NCI-H2081 (cell line): ENCODE measurements around the gene FKBP5.
"Not testable (repeated sequence)": the region's sequence is repeated elsewhere in the genome, so short reads cannot be mapped to it uniquely, and the experiment has no call there.

Experiments
- DNase-seq, 2 experiments: peaks; one replicate each; lab custom pipeline; 2025; lab: John Stamatoyannopoulos, UW

Gene FKBP5

DNA sequence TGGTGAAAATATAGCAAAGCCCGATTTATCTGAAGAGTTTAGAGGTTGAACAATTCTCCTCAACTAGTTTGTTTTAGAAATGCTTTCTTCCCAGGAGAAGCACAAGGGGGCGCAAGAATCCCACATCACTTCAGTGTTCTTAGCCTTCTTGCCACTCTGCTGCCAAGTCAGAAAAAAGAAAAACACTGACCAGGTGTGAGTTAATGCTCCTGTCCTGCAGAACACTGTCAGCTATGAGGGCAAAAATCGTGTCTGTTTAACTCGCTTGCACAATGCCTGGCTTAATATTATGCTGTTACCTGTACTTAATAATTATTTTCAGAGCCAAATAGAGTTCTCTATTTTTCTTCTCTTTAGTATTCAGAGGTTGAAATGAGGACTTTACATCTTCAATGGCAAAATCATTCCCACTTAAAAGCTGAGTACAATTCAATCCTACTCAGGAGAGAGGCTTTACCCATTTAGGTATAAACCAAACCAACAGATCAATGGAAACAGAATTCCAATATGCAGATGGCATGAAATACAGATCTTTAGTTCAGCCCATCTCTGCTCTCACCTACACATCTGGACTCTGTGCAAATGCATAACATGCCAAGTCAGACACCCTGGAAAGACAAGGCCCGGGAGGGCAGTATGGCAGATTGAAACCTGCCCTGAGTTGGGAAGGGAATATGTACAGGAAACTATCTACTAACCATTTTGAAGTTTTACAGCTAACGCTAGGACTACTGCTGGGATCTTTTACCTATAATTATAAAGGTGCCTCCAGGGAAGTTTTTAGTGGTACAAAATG lies 104.6 kb downstream of the FKBP5 start:
- peak; percentile 67 to 70 for DNase-seq

DNA sequence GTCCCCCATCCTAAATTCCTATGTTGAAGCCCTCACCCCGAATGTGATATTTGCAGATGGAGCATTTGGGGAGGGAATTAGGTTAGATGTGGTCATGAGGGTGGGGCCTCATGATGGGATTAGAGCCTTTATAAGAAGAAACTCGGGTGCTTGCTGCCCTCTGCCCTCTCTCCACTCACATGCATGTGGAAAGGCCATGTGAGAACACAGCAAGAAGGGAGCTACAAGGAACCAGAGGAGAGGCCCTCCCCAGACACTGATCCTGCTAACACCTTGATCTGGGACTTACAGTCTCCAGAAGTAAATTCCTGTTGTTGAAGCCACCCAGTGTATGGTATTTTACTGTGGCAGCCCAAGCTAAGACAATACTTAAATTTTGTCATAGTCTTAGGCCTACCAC lies 106.4 kb downstream of the FKBP5 start:
- no peak for DNase-seq

DNA sequence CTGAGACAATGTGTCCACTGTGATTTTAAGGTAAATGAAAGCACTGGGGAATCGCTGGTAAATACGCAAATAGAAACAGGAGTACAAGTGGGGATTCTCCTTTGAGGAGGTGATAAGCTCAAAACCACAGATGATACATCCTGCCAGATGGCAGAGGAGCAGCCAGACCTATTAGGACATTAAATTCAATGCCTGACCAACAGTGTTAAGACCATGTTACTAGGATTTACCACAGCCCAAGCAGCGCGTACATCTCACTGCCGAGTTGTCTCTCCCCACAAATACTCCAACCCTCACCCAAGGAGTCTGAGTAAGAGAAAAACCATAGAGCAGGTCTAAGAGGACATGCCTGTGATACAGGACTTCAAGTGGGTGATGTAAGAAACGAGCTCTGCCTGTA lies 107.1 kb downstream of the FKBP5 start:
- no peak for DNase-seq

DNA sequence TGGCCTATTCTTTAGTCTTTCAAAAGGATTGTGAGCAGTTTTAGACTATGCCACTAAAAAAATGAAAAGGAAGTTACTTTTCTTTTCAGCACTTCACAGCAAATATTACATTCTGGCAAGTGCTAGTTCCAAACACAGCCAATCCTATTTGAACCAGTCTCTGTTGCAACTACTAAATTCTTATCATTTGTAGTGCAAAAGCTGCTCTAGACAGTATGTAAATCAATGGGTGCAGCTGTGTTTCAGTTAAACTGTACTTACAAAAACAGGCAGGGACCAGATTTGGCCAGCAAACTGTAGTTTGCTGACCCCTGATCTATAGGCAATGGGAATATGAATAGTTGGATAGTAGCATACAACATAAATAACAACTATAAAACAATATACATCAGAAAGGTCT lies 107.9 kb downstream of the FKBP5 start:
- DNase-seq, result no peak

DNA sequence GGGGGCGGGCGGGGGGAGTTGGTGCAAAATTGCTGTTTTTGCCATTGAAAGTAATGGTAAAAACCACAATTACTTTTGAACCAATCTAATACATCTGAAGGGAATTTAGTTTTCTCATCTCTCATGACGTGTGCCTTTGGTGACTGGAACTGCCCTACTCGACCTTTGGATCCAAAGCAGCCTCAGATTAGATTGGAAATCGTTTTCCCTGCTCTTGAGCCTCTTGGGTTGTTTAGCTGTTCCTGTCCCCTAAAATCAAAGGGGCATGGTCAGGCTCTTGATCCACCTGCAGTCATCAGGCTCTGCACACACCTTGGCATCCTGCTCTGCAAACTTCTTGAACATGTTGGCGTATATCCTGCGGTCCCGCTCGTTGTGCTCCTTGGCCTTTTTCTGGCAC lies 112.0 kb downstream of the FKBP5 start:
- no peak for DNase-seq

DNA sequence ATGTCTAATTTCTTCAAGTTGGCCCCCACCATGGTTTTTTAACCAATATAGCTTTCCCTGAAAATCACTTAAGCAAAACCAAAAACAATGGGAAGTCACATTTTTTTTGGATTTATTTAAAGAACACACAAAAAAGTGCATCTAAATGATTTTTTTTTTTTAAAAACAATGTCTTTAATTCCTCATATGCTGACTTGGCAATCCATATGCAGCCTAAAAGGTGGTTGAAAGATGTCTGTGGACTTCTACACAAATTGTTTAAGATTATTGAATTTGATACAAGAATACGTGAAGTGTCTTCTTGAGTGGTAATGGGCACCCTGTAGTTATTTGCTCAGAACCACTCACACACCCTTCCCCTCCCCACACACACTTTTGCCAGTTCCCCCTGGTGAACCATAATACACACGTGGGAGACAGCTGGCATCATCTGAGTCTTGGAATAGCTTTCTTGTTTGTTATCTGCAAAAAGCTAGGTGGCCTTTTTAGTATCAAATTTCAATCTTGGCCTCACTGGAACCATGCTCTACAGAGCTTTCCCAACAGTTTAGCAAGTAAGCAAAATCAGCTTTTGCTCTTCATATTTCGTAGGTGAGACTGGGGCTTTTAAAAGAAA lies 115.1 kb downstream of the FKBP5 start:
- DNase-seq, result peak in 1 of 2 experiments; percentile 8

DNA sequence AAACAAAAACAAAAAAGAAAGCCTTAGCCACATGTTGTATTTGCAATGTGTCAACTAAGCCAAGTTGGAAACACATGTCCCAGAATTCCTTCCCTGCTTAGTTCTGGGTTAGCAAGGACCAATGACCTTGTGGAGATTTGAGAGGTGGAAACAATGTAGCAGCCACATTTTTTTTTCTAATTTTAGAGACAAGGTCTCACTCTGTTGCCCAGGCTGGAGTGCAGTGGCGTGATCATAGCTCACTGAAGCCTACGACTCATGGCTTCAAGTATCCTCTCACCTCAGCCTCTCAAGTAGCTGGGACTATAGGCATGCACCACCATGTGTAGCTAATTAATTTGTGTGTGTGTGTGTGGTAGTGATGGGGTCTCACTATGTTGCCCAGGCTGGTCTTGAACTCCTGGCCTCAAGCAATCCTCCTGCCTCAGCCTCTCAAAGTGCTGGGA lies 117.8 kb downstream of the FKBP5 start:
- not testable (repeated sequence) for DNase-seq

DNA sequence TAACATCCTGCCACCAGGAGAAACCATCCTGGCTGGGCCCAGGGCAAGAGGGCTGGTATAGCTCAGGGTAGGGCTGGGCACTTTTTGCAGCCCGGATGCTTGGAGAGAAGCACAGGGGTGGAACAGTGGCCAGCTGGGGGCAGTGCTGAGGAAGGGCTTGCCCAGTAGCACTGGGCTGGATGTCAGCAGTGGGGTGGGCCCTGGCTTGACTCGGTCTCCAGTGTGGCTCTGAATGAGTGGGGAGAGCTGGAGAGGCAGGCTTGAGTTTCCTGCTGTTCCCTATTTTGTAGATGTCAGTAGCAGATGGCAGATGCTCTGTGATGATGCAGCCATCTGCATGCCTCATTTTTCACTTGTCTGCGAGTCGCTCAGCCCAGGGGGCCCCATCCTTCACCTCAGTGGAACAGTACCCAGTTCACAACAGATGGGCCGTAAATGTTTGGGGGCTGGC lies 119.7 kb downstream of the FKBP5 start:
- DNase-seq, result no peak

DNA sequence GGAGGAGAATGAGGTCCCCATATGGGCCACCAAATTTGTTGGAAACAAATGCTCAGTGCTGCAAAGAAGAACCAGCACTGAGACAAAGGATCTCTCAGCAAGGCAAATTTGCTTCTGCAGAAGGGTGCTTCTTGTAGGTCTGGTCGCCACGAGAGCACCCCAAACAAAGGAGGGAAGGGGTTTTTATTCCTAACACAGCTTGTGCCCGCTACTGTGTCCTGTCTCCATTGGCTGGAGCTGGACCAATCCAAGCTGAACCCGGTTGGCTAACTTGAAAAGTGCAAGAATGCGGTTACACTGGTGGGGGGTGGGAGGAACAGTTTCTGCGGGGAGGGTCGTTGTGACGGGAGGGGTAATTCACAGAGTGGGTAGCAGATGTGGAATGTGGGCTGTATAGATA lies 121.9 kb downstream of the FKBP5 start:
- no peak for DNase-seq

DNA sequence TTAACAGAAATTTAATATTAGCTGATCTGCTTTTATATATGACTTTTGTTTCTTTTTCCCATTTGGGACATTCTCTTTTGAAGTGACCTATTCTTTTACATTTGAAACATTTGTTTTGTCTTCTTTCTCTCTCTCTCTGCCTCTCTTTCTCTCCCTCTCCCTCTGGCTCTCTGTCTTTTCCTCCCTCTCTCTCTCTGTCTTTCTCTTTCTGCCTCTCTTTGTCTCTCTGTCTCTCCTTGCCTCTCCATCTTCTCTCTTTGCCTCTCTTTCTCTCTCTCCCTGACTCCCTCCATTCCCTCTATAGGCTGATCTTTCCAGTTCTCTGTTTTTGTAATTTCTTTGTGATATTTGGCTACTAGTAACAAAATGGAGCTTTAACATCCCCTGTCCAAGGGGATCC lies 124.0 kb downstream of the FKBP5 start:
- no peak for DNase-seq

DNA sequence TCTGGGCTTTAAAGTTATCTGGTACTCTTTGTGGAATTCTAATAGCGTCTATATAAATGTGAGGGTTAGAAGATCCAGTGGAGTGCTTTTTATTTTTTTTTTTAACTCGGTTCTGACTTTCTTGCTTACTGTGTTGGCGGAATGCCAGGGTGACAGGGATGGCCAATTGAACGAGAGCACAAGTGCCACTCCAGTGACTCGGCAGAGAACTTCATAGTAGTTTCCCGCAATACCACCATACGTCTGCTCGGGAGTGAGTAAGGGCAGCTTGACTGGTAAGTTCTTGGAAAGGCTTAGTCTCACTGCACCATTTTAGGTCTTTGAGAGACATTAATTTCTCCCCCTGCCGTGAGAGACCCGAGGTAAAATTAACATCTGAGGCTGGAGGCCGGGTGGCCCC lies 126.7 kb downstream of the FKBP5 start:
- DNase-seq, result no peak

DNA sequence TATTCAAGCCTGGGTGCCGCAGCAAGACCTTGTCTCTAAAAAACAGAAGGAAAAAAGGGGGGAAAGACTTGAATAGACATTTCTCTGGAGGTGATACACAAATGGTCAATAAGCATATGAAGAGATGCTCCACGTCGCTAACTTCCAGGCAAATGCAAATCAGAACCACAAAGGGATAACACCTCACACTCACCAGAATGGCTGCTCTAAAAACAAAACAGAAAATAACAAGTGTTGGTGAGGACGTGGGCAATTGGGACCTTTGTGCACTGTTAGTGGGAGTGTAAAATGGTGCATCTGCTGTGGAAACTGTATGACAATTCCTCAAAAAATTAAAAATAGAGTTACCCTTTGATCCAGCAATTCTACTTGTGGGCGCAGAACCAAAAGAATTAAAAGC lies 127.6 kb downstream of the FKBP5 start:
- no peak for DNase-seq

DNA sequence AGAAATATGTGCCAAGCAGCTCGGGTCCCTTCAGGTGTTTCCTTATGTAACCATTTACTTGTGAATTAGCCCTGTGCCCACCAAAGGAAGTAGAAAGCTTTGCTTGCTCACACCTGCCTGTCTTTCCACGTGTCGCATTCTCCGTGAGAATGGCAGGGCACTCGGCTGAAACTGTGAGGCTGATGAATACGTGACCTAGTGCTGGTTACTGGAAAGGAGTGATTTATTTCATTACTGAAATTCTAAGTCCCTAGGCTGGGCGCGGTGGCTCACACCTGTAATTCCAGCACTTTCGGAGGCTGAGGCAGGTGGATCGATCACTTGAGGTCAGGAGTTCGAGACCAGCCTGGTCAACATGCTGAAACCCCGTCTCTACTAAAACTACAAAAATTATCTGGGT lies 130.1 kb downstream of the FKBP5 start:
- no peak for DNase-seq

DNA sequence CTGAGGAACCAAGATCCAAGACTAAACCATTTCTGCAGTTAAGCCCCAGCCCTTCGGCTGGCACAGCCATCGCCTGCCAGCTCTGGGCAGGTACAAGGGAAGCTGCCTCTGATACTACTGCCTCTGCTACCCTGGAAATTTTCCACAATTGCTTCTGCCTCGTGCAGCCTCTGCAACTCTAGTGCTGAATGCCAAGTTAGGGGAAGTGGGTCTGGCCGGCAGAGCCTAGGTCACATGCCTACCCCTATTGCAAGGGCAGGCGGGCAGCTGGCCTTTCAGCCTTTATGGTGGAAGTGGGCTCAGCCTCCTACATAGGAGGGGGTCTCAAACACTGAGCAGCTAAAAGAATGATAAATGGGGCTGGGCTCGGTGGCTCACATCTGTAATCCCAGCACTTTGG lies 131.5 kb downstream of the FKBP5 start:
- no peak for DNase-seq

DNA sequence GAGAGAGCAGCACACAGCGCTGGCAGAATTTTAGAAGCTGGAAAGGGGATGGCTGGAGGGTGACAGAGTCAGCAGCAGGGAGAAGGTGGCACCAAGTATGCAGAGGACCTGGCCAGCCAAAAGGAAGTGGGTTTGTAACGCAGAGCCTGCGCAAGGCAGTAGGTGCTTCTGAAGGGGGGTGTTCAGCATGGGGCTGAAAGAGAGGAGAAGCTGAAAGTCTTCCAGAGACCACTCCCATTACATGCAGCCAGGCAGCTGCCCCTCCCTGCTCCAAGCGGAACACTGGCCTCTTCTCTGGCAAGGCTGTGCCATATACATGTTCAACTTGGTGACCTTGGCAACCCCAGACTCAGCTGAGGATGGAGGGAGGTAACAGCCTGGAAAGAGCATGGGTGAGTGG lies 133.9 kb downstream of the FKBP5 start:
- no peak for DNase-seq

DNA sequence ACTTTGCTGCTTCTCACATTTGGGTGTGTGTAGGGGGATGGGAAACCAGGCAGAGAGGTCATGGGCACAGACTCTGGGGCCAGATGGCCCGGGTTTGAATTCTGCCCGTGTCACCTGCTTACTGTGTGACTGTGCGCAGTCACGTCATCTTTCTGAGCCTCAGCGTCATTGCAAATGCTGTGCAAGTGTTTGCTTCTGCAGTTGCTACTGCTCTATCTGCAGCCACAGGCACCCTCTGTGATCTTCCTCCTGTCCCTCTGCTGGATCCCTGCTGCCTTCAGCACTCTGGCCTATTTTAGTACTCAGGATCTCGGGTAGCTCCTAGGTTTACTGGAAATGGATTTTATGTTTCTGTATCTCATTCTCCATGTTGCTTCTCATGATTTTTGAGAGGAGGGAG lies 135.4 kb downstream of the FKBP5 start:
- DNase-seq, result no peak

DNA sequence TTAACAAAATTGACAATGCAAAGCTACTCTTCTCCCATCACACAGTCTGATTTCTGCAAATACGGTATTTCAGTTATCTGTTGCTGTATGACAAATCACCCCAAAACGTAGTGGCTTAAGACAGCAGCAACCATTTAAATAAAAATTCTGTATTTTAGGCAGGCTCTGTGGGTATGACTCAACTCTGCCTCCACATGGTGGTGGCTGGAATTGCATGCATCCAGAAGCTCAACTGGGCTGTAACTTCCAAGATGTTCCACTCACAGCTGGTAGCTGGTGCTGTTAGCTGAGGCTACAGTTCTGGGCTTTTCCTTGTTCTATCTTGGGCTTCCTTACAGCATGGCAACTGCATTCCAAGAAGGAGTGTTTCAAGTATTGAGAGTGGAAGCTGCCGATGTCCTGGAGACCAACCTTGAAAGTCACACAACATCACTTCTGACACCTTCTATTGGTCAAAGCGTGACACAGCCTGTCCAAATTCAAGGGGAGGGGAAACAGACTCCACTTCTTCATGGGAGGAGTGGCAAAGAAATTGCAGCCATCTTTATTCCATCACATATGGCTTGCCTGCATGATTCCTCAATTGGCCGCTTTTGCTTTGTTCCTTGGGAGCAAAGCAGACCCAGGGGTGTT lies 136.3 kb downstream of the FKBP5 start:
- DNase-seq, result peak in 1 of 2 experiments; percentile 2

DNA sequence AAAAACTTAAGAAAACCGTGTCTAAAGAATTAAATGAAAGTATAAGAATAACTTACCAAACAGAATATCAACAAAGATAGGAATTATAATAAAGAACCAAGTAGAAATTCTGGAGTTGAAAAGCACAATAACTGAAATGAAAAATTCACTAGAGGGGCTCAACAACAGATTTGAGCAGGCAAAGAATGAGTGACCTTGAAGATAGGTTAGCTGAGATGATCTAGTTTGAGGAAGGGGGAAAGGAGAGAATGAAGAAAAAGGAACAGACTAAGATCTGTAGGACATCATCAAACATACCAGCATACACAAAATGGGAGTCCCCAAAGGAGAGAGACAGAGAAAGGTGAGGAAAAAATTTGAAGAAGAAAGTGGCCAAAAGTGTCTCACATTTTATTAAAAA lies 138.3 kb downstream of the FKBP5 start:
- no peak for DNase-seq

DNA sequence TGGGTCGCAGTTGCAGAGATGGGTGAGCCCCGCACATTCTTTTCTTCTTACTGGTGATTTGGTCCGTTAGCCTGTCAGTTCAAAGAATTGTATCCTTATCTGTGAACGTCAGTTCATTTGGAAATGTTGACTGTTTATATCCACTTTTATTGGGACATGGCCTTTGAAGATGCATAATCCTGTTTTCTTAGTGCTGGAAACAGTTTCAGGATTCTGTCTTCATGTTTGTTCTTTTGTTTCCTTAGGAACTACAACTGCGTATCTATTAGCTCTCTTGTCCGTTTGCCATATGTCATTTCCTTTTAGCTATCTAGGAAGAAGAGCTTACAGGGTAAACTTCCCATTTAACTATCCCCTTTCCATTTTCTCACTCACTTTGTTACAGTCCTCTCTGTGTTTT lies 141.0 kb downstream of the FKBP5 start:
- no peak for DNase-seq

DNA sequence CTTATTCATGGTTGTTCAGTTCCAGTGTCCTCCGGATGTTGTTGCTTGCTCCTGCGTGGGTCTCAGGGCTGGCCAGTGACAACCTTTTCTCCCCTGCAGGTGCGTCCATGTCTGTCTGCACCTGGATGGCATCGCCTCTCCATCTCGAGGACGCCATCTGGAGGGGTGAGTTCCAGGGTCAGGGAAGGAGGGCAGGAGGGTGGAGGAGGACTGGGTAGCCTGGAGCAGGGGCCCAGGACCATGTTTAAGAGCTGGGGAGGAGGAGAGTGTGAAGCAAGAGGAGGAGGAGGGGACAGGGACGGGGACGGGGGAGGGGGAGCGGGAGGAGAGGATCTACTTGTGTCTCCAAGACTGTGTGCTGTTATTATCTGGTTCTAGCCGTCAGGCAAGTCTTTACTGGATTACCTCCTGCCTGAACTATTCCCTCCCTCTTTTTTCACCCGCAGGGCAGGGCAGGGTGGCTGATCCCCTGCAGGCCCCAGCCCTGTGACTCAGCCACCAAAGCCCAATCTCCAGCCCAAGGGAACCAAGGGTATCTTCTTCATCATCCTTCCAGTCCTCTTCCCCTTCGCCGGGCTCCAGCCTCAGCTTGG lies 143.8 kb downstream of the FKBP5 start:
- DNase-seq, result no peak

DNA sequence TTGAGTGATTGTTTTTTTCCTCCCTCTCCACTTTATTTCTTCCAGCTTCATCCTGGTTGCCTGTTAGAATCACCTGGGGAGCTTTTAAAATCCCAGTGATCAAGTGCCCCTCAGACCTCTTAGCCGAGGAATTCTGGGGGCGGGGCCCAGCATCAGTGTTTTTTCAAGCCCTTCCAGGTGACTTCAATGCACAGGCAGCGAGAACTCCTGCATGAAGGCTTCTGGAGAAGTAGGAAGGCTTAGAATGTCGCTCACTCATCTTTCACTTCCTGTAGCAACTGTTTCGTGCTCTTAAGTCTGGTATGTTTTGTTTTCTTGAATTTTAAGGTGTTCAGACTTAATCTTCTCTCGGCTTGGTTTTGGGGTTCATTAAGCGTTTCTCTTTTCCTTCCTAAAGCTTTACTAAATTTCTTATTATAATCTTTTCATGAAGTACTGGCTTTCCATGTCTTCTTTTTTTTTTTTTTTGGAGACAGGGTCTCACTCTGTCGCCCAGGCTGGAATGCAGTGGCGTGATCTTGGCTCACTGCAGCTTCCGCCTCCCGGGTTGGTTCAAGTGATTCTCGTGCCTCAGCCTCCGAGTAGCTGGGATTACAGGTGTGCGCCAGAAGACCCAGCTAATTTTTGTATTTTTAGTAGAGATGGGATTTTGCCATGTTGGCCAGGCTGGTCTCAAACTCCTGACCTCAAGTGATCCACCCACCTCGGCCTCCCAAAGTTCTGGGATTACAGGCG lies 145.1 kb downstream of the FKBP5 start:
- DNase-seq, result no peak

DNA sequence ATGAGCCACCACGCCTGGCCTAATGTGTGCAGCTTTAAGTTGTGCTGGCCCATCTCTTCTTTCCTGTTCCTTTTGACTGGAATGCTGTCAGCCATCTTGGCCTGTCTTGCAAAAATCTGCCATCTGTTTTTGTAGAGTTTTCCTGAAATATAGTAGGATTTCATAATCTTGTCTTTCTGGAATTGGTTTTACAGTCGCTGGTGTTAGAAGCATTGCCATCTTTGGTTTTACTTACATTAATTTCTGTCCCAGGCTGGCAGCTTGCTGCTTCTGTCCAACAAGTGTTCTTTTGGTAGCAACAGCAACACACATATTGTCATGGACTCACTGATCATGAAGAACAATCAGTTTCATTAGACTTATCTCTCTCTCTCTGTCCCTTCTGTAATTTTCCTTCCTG lies 146.9 kb downstream of the FKBP5 start:
- DNase-seq, result no peak
